ENCODE measurements around the gene PHLDA2.

- TF ChIP-seq CTCF (IDR thresholded peaks at IDR 0.05) (no peak), EP300 (IDR thresholded peaks at IDR 0.05) (no peak)
Observed at GRCh38 chr11:2920343-2920742, 8.9 kb downstream of the PHLDA2 start.
